ENCODE data around the gene OR2A1.
"Not testable (repeated sequence)": the region's sequence is repeated elsewhere in the genome, so short reads cannot be mapped to it uniquely, and the experiment has no call there.

The OR2A1 gene, protein sequence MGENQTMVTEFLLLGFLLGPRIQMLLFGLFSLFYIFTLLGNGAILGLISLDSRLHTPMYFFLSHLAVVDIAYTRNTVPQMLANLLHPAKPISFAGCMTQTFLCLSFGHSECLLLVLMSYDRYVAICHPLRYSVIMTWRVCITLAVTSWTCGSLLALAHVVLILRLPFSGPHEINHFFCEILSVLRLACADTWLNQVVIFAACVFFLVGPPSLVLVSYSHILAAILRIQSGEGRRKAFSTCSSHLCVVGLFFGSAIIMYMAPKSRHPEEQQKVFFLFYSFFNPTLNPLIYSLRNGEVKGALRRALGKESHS

DNA sequence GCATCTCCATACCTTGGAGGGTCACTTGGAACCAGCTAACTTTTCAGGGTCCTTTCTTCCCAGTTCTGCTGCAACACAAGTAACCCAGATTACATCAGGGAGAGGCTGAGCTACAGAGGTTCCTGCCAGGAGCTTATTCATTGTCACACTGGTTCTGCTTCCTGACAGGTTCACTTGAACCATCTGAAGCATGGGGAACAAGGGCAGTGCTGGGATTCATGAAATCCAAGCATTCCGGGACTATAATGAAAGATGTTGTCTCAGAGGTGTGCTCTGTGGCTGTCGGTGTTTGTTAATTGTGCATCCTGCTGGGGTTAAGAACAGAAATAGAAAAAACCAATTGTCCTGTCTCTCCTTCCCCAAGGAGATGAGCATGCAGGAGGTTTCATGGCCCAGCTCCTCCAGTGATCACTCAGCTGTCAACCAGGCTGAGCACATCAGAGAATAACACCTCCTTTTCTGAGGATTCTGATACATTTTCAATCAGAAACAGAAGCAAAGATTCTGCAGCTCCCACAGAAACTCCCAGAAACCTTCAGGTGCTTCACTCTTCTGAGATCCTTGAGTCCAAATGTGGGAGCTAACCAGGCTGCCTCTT lies at the start of gene OR2A1:
TSS of gene OR2A1 (plus strand) at position 548 of the 598 bp plus-strand sequence. CDS start 5,706 bp downstream, outside the sequence.
- not testable (repeated sequence) for DNase-seq

GRCh38 chr7:144264692-144265091 lies 47.5 kb upstream of the OR2A1 start, which contains the start of gene OR2A7:
Gene OR2A7 (minus strand): TSS chr7:144264792. CDS start chr7:144259628, 5,164 bp downstream.
- DNase-seq: not testable (repeated sequence)

DNA sequence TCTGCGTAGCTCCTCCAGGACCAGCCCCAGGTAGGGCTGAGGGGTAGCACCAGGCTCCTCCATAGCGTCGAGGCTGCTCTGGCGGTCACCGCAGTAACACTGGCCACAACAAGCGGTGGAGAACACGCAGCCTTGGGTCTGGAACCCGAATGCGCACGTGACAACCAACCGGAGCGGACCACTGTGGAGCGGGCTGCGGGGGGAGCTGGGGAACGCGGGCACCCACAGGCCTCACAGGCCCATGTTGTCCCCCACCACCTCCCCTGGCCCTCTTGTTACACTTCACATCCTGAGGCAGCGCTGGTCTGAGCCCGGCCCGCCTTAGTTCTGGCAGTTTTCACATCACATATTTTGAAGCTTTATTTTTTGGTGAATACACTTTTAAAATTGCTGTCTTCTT lies 43.0 kb upstream of the OR2A1 start, which contains the start of gene CTAGE8:
TSS of gene CTAGE8 (minus strand) at position 101 of the 400 bp plus-strand sequence. CDS start at position 63, 38 bp downstream.
- DNase-seq: not testable (repeated sequence)

DNA sequence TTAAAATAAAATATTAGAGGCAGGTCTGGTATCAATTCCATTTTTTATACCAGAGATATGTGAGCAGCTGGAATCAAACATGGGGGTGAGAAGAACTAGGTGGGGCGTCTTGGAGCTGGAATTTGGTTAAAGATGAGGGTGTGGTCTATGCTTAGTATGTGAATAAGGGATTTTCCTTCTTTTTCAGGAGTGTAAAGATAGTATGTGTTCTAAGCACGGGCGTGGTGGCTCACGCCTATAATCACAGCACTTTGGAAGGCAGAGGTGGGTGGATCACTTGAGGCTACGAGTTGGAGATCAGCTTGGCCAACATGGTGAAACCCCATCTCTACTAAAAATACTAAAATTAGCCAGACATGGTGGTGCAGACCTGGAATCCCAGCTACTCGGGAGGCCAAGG lies 36.9 kb upstream of the OR2A1 start:
- DNase-seq: not testable (repeated sequence)

DNA sequence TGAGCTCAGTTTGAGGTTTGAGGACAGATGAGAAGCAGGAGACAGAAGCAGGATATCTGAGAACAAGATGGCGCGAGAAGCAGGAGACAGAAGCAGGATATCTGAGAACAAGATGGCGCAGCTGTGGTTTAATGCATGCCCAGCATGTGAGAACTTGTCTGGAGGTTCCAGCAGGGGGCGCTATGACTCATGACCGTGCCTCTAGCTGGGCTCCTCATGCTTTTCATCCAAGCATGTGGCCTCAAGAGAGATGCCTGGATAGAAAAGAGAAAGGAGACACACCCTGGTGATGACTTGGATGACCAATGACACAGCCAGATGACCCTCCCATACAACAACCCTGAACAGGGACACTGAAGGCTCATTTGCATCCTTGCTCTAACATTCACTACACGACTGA lies 32.2 kb upstream of the OR2A1 start:
- not testable (repeated sequence) for DNase-seq

DNA sequence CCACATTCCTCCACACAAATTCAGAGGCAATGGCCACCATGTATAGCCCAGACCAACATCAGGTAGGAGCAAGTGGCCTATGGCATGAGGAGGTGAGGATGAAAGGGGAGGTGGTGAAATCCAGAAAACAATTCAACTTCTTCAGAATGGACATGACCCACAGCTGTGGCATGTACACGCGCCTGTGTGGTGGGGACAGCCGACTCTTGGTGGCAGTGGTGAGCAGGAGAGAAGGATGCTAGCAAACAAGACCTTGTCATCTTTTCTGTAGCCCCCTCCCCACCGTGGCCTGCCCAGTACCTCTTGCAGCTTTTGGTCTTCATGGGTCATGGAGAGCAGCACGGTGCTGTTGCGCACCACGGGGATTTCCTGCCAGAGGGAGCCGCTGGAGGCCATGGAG lies 30.2 kb upstream of the OR2A1 start:
- not testable (repeated sequence) for DNase-seq

- DNase-seq: not testable (repeated sequence)
Measured at GRCh38 chr7:144282490-144282889, 29.7 kb upstream of the OR2A1 start.

GRCh38 chr7:144283716-144284115 lies 28.5 kb upstream of the OR2A1 start:
- DNase-seq: not testable (repeated sequence)

- not testable (repeated sequence) for DNase-seq
Measured at GRCh38 chr7:144287171-144287784, 24.9 kb upstream of the OR2A1 start.

GRCh38 chr7:144291607-144292006 lies 20.6 kb upstream of the OR2A1 start:
- DNase-seq: not testable (repeated sequence)

DNA sequence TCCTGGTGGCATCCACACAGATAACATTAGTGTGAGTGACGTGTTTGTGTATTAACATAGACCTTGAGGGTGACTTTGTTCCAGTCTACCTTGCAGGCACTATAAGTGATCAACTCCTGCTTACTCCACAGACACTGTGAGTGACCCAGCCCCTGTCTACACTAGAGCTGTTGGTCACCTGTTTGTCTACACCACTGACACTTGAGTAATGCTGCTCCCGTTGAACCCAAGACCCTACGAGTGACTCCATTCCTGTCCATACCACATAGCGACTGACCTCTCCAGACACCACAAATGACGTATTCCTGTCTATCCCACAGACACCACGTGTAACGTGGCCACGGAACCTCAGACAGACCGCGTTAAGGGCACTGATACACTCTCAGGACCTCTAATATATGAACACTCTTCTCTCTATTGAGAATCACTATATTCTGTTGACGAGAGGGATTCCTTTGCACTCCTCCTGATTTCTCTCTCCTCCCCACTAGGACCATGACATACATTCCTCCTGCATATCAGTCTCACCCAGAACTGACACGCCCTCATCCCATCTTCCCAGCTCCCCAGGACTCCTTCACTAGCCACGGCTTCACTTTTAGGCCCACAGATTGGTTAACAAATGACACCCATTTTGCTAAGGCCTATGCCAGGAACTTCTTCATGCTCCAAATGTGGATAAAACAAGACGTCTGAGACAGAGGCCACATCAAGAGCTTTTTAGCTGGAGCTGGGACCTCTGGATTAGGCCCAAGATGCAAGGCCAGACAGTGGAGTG lies 19.6 kb upstream of the OR2A1 start:
- DNase-seq: not testable (repeated sequence)

- DNase-seq: not testable (repeated sequence)
Measured at GRCh38 chr7:144293794-144294499, 18.3 kb upstream of the OR2A1 start.

GRCh38 chr7:144302578-144303303 lies 9.5 kb upstream of the OR2A1 start:
- not testable (repeated sequence) for DNase-seq

- DNase-seq: not testable (repeated sequence)
Measured at GRCh38 chr7:144303607-144304006, 8.6 kb upstream of the OR2A1 start.

DNA sequence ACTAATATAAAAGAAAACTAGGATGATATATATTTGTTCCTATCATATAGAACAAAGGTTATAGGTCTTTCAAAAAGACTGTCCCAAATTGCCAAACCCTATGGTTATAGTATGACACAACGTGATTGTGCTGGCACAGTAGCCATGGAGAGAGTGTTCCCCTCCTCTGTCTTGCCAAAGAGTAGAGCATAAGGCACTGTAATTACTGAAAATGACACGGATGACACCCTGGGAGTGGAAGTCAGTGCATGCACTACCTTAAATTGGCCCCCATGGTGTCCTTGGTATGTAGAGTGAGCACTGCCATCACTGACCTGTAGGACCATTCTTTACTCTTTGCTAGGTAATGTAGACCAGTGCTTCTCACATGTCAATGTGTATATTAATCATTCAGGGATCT lies 7.1 kb upstream of the OR2A1 start:
- DNase-seq: not testable (repeated sequence)

DNA sequence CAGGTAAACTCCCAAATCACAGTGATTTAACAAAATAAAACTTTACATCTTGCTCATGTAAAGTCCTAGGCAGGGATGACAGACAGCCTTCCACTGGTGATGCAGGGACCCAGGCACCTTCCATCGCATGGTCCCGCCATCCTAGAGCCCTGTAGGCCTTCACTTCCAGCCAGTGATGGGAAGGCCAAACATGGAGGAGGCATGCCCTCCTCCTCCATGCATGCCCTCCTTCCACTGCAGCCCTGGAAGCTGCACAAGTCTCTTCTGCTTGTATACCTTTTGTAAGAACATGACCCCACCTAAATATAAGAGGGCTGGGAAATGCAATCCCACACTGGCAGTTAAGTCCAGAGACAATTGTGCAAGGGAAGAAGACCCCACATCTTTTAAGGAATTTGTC lies 2.5 kb upstream of the OR2A1 start:
- DNase-seq: not testable (repeated sequence)

DNA sequence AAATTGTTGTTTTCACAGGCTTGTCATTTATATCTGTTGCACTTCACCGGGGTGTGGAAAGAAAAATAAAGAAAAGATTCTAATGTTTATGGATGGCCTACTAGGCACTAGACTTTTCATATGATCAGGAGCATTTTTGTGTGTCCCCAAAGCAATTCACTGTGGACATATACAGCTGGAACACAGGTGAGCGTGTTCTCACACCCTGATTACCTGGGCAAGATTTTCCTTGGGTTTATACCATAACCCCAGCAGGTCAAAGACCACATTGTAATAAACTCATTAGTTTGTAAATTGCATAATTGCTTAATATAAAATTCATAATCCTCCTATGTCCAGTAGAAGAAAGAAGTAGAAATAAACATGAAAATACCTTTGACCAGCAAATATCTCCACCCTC lies 1.0 kb upstream of the OR2A1 start:
- DNase-seq: not testable (repeated sequence)

DNA sequence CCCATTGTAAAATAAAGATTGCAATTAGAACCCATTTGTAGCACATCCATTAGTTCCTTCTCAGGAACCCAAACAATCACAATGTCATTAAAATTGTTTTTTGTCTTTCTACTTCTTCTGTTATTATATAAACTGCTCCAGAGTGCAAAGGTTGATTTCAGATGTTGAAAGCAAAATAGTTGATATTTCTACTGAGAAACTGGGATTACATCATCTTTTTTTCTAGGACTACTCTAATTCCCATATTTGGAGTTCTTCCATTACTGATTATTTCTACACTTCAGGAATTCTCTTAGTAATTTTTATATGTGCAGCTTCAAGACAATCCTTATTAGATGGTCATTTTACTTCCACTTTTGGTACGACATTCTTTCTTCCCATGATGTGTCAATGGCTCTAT lies 5.3 kb downstream of the OR2A1 start:
- DNase-seq: not testable (repeated sequence)

- not testable (repeated sequence) for DNase-seq
Measured at GRCh38 chr7:144319547-144319946, 7.3 kb downstream of the OR2A1 start.

- DNase-seq: not testable (repeated sequence)
Measured at GRCh38 chr7:144321677-144322206, 9.5 kb downstream of the OR2A1 start.

DNA sequence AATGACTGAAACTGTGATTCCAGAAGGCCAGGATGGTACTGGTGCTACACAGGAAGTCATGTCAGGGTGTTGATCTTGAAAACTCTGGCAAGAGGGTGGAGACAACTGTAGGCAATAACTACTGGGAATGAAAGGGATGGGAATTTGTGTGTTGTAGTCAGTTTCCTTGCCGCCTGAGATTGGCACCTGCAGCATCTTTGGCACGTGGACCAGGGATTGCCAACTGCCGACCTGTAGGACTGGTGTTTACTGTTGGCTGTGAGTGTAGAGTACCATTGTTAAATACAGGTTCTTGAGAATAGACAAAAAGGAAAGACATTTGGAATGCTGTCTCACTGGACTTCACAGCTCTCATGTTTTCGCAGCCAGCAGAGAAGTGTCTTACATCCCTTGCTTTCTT lies 11.1 kb downstream of the OR2A1 start:
- DNase-seq: not testable (repeated sequence)
